H7 (cell line): ENCODE measurements around the gene KRT72. TPM values are rescaled to one million over a fixed set of nuclear protein-coding genes. Genes with fewer than 3 reads are reported as not detected.

ENCODE experiments used
- DNase-seq: peaks from one replicate; pipeline ENCODE4 v3.0.0; 2012
- H3K27me3 ChIP-seq: 2 replicates; pipeline ENCODE4 v1.6.0; 2011; ENCODE audit warnings: mild to moderate bottlenecking, low read length; ENCODE audit not compliant: control insufficient read depth, insufficient read depth
- H3K36me3 ChIP-seq: replicated peaks from 2 replicates; pipeline ENCODE4 v1.5.1; 2011; ENCODE audit warnings: low read length; ENCODE audit not compliant: control insufficient read depth, insufficient read depth
- H3K4me3 ChIP-seq: 2 replicates; pipeline ENCODE4 v1.5.1; 2011; ENCODE audit warnings: low read depth, mild to moderate bottlenecking, control low read depth, low read length, moderate library complexity; ENCODE audit not compliant: insufficient read depth
- total RNA-seq: library from RNA; depleted of rRNA; stranded (reverse); fragments of >200 nt; shearing (Covaris generic); gene quantifications from 2 replicates; pipeline ENCODE4 v1.2.3, GENCODE V29; 2014; rRNA removed

The KRT72 gene
- total RNA-seq, 1 experiment from 2014 or later: not detected

- DNase-seq: no peak
- Histone ChIP-seq H3K4me3 (no peak overlapping the region), H3K36me3 (no peaks in the 10 kb centered on the region), H3K27me3 (no peaks in the 10 kb centered on the region)
These were observed 60.7 kb downstream of the KRT72 start for GRCh38 chr12:52540531-52540930.

- Histone ChIP-seq H3K27me3 (no peaks in the 10 kb centered on the region), H3K36me3 (no peaks in the 10 kb centered on the region), H3K4me3 (no peak overlapping the region)
- DNase-seq: no peak
These were observed 61.5 kb downstream of the KRT72 start for GRCh38 chr12:52539821-52540173.

DNA sequence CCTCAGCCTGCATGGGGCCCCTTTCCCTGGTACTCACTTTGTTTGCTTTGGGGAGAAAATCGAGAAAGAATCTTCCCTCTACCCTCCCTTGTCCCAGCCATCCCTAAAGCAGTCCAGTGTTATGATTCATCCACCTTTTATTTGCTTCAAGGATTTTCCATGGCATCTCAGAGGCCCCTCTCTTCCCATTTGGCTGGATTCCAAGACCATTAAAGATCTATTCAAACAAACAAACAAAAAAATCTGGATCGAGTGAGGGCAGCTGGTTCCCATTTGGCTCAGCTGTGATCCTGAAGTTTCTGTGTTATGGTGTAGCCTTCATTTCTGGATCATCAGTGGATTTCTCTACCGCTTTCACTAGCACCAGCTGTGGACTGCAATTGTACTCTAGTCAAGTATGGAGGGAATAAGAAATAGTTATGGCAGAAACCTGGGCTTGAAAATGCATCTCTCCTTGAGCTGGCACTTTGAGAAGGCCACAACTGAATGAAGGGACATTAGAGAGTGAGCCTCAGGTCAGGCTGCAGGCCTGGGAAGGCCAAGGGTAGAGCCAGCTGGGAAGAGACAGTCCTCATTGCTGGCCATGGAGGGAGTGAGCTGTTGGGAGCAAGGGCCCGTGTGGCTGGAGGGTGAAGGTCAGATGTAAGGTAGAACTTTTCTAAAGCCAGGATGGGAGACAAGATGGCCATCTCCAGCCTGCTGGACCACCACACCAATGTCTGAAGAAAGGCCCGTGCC, 62.0 kb downstream of the KRT72 start:
- H3K4me3 ChIP-seq: no peak overlapping the region
- no peak for DNase-seq
- H3K27me3 ChIP-seq: no peaks in the 10 kb centered on the region
- no peaks in the 10 kb centered on the region for H3K36me3 ChIP-seq

DNA sequence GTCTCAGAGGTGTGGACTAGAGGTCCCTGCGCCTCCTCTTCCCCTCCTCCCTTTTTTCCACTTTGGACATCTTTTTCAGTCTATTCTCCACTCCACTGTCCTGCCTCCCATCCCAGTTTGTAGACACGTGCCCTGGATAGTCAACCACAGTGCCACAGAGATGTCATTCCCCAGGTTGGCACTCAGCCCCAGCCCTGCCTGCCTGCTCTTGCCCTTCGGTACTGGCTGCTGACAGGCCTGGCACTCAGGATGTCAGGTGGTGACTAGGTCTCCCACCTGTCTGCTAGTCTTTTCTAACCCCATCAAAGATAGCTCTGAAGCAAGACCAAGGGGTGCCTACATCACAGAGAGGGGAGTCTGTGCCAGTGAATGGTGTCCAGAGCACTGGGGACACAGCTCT, 64.2 kb downstream of the KRT72 start:
- Histone ChIP-seq H3K4me3 (no peak overlapping the region), H3K27me3 (no peaks in the 10 kb centered on the region), H3K36me3 (no peaks in the 10 kb centered on the region)
- no peak for DNase-seq

Other genes with a start within 250 kb of the KRT72 start
- not detected in 2 replicates for gene KRT85, start 234.0 kb downstream of the KRT72 start, total RNA-seq
- not detected in 2 replicates for gene KRT84, start 215.8 kb downstream of the KRT72 start, total RNA-seq
- not detected in 2 replicates for gene KRT82, start 195.1 kb downstream of the KRT72 start, total RNA-seq
- gene KRT75, start 167.1 kb downstream of the KRT72 start, total RNA-seq: not detected in 2 replicates
- not detected in 2 replicates for gene KRT6B, start 149.3 kb downstream of the KRT72 start, total RNA-seq
- gene KRT6C, start 127.7 kb downstream of the KRT72 start, total RNA-seq: not detected in 2 replicates
- gene KRT6A, start 108.2 kb downstream of the KRT72 start, total RNA-seq: not detected in 2 replicates
- not detected in 2 replicates for gene KRT5, start 81.1 kb downstream of the KRT72 start, total RNA-seq
- gene KRT71, start 48.3 kb downstream of the KRT72 start, total RNA-seq: not detected in 2 replicates
- gene KRT74, start 27.6 kb downstream of the KRT72 start, total RNA-seq: not detected in 2 replicates
- not detected in 2 replicates for gene KRT73, start 17.1 kb upstream of the KRT72 start, total RNA-seq
- gene KRT2, start 50.7 kb upstream of the KRT72 start, total RNA-seq: not detected in 2 replicates
- not detected in 2 replicates for gene KRT1, start 78.9 kb upstream of the KRT72 start, total RNA-seq
- gene KRT77, start 102.1 kb upstream of the KRT72 start, total RNA-seq: not detected in 2 replicates
- not detected in 2 replicates for gene KRT76, start 175.9 kb upstream of the KRT72 start, total RNA-seq
- not detected in 2 replicates for gene KRT3, start 194.7 kb upstream of the KRT72 start, total RNA-seq
- not detected in 2 replicates for gene KRT4, start 212.7 kb upstream of the KRT72 start, total RNA-seq
- not detected in 2 replicates for gene KRT79, start 232.8 kb upstream of the KRT72 start, total RNA-seq
- not detected in 2 replicates for gene KRT78, start 247.5 kb upstream of the KRT72 start, total RNA-seq